Activated CD4-positive, alpha-beta T cell treated with anti-CD3 and anti-CD28 coated beads, Interleukin-2, amount 50 U/mL, for 4 hours (primary cell): Measurements from ENCODE around the gene ARG1.
A peak's percentile ranks its signal among the peaks of the same experiment; 100 is the strongest.

Experiments used
- DNase-seq, 2 experiments: peaks; one replicate each; pipeline ENCODE4 v3.0.0-alpha.2; 2020

The ARG1 gene

DNA sequence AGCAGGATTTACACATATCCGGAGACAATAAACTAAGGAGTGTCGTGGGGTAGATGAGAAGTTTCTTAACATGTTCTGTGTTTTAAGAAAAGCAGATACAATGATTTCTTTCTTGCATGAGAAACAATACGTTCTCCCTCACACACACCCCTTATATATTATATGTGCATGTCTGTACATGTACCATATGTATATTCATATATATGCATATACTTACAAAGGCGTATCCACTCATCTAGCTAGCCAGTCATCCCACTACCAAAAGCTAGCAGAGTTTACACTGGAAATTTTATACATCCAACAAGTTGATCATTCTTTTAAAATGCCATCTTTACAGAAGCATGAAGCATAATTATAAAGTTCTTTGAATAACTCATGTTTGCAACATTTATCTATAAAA is 14.9 kb downstream of the ARG1 start:
- no peak for DNase-seq

DNA sequence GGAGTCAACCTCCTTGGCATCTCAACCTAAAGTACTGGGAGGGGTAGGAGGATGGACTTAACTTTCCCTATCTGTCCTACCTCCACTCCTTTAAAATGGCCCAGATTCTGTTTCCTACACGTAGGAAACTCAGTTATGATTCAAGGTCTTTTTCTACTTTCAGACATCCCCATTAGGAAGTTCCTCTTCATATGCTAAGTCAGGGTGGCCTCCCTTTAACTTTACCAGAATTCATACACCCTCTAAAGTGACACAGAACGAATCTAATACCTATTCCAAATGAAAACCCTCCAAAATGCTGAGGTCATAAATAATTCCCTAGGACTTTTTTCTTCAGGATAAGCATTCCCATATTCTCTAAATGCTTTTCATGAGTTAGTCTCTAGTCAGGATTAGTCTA is 15.6 kb downstream of the ARG1 start:
- no peak for DNase-seq

DNA sequence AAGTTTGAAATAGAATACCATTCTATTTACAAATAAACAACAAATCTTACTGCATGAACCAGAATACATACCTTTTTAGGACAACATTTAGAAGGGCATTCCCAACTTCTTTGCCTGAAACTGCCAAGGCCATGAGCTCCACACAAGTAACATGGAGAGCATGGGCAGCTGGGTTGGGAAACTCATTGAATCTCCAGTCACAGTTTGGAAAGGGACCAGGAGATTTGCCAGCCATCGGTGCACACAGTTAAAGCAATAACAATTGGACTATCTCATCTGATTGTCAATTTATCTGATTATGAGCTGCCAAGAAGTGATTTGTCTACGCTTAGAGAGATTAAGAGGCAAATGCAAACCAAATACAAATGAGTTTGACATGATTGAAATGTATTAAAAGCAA is 19.9 kb downstream of the ARG1 start:
- no peak for DNase-seq

DNA sequence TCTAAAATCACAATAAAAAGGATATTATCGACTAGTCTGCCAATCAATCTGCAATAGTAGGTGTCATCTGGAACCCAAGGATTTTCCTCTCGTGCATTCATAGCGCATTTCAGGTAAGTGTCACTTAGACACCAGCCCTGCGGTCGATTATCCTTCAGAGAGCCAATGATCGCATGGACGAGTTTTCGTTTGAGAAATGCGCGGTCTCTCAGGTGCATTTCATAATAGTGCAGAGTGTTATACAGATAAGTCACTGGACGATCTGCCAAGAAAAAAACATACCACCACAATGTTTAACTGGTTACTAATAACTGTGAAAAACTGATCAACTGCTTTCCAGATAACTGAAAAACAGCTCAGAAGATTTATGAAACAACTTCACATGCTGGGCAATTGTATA is 21.0 kb downstream of the ARG1 start:
- DNase-seq, result no peak

GRCh38 chr6:131597446-131597845 is 24.4 kb downstream of the ARG1 start:
- no peak for DNase-seq

DNA sequence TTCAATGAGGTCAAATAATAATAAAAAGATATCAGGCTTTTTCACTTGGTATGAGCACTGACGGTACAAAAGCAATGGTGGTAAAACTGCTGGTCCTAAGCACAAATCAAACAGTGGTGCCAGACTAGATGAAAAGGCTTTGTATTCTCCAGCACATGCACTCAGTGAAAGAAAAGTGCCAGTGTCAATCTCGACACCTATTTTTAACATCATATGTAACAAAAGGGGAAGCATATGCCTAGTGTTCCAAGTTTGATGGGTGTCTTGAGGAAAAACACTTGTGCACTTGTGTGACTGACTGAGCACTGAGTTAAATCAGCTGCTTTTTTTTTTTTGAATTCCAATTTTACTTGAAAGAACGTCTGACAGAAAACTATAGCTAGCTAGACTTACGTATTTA is 27.7 kb downstream of the ARG1 start:
- DNase-seq, result no peak

DNA sequence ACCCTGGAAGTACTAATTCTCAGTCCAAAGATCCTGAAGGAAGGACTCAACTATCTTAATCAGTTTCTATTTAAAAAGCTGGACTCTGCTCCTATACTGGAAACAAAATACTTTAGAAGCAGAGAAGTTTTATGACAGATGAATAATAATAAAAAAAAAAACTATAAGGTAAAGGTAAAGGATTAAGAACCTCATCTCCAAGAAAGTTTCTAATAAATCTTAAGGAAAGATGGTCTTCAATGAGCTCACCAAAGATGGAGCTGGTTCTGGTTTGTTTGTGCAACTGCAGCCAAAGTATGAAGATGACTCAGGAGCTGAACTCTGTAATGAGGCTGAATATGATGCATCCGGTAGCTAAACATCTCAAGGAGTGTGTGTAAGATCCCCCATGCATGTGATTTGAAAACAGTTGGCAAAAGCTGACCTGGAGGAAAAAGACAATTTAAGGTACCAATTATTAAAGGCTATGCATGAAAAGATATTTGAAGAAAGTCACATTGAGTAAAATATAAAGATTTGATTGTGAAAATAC is 29.8 kb downstream of the ARG1 start:
- no peak for DNase-seq

DNA sequence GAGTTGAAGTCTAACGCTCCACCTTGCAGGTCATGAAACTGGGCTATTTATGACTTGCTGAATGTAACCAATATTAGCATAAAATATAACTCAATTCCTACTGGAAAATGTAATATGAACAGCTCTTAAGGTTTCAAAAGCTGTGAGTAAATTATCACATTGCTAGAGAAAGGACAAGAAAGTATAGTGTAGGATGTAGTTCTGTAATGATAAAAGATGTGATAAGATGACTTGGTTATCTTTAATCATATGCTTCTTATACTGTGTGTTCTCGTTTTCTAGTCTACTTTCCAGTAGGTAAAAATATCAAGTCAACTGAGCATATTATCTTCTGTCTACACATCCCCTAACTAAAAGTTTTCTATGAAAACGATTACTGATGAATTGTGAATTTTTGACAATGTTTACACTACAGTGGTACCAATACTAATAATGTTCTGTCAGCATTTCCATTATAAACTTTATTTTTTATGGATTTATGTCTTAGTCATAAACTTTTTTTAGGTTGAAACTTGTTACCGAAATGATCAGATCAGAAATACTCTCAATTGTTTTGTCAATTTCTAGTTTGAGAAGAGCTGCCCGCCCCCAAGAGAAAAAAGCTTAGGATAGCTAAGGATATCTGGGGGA is 40.4 kb downstream of the ARG1 start:
- DNase-seq, result no peak

- DNase-seq, result no peak
Observed at GRCh38 chr6:131615275-131615674, 42.2 kb downstream of the ARG1 start.

GRCh38 chr6:131627724-131628682 is 55.0 kb downstream of the ARG1 start, which contains the start of gene MED23:
Gene MED23 (minus strand): TSS chr6:131628242. CDS start chr6:131628049, 193 bp downstream.
- DNase-seq, result peak; percentile 93 to 95

DNA sequence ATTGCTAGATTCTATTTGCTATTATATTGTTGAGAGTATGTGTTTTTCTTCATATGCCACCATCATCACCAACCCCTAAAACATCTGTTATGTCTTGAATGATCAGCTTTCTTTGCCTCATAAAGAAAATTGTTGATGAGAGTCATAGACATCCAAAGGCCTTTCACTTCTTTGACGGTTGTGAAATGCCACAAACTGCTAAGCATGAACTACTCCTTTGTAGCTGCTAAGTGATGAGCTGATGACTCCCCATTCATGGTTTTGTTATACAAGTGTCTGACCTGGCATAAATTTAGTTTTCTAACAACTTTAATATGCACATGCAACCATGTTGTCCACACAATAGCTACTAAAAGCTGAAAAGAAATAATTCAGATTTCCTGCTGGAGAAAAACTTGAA is 55.7 kb downstream of the ARG1 start:
- no peak for DNase-seq

- DNase-seq, result no peak
Observed at GRCh38 chr6:131629651-131630050, 56.6 kb downstream of the ARG1 start.

- no peak for DNase-seq
Observed at GRCh38 chr6:131631625-131632289, 58.7 kb downstream of the ARG1 start.
